Adrenal gland (tissue), 12 donors: ENCODE measurements around the gene GGA1. TPM values are rescaled to one million over a fixed set of nuclear protein-coding genes. Genes with fewer than 3 reads are reported as not detected.

Experiments used
- DNase-seq, 7 donors: peaks; one replicate each; pipeline ENCODE4 v3.0.0-alpha.2; 2019 to 2020
- H3K27ac ChIP-seq, 5 donors: fragments of 200-600 bp; sonication (generic) in 4 of 5; 1 replicate in 3 of 5; 2 replicates in 2 of 5; pipeline versions ENCODE4 v1.5.1 to v1.8.0; 2016 to 2020; ENCODE audit warnings: mild to moderate bottlenecking in 1 of 5
- H3K27me3 ChIP-seq: fragments of 200-600 bp; 2 replicates; pipeline ENCODE4 v1.8.0; 2021
- H3K36me3 ChIP-seq, 2 donors: fragments of 200-600 bp; replicated peaks in 1 of 2; 1 replicate in 1 of 2; 2 replicates in 1 of 2; pipeline versions ENCODE4 v1.5.1 to v1.8.0; 2018 to 2022
- H3K4me1 ChIP-seq, 2 donors: fragments of 200-600 bp; replicated peaks in 1 of 2; 1 replicate in 1 of 2; 2 replicates in 1 of 2; pipeline versions ENCODE4 v1.5.1 to v1.8.0; 2018 to 2021
- H3K4me3 ChIP-seq, 4 donors: fragments of 200-600 bp; sonication (generic) in 3 of 4; one replicate each; pipeline ENCODE4 v1.5.1; 2016 to 2018
- H3K9me3 ChIP-seq, 3 donors: fragments of 200-600 bp; sonication (generic) in 1 of 3; replicated peaks in 1 of 3; 1 replicate in 2 of 3; 2 replicates in 1 of 3; pipeline versions ENCODE4 v1.5.1 to v1.8.0; 2016 to 2021
- POLR2A ChIP-seq, 2 donors: fragments of 450-650 bp; IDR thresholded peaks; one replicate each; pipeline ENCODE4 v1.6.1; 2017; ENCODE audit warnings: antibody characterized with exemption in 2 of 2, mild to moderate bottlenecking in 2 of 2, moderate library complexity in 1 of 2
- WGBS, 4 donors: extraction: QIAGEN DNeasy Blood & Tissue Kit in 2 of 4; methylation state at CpG; one replicate each; pipeline versions ENCODE4 v1.1.5 to v1.1.7; 2013 to 2017; 5-methylcytosine and 5-hydroxymethylcytosine counted together
- intact Hi-C, 2 donors: fragments of 100-400 bp; cut with DNase I; formaldehyde crosslinking; loops; one replicate each; pipeline versions ENCODE4 v1.14.1 to v1.15.0; 2022 to 2023
- polyA plus RNA-seq, 3 donors: library from polyadenylated mRNA; stranded (reverse); fragments of 200-250 nt in 2 of 3; fragments of 350-450 nt in 1 of 3; fragmentation: Illumina TruSeq in 1 of 3; extraction: RNeasy Lipid Tissue Mini Kit (QIAGEN cat#74804) in 1 of 3; gene quantifications; one replicate each; pipeline ENCODE4 v1.2.3, GENCODE V29; 2013 to 2014
- total RNA-seq, 9 donors: library from RNA; depleted of rRNA in 4 of 9; stranded (reverse); fragments of >200 nt in 4 of 9; fragments of 120-200 nt in 1 of 9; fragmentation: NEBNext Ultra II Directional in 1 of 9; extraction: Animal tissue kit (Norgen Biotek cat#: 25700) in 1 of 9; gene quantifications; one replicate each; pipeline versions ENCODE4 v1.1.0 to v1.2.4, GENCODE V29; 2013 to 2023
- TF ChIP-seq, protein P1 (sequence below), 6 experiments: fragments of 450-650 bp in 4 of 6; fragments of 200-600 bp in 2 of 6; sonication (generic) in 1 of 6; IDR thresholded peaks; 1 replicate in 5 of 6; 2 replicates in 1 of 6; pipeline versions ENCODE4 v1.5.1 to v1.8.0; 2016 to 2021; ENCODE audit warnings: antibody characterized with exemption in 6 of 6, mild to moderate bottlenecking in 2 of 6, moderate library complexity in 1 of 6
- donor health status: healthy with polysubstance abuse.
- donor health status: Bipolar disorder and iron deficiency.
- donor health status: DM: yes; HTN: yes; CAD: no.
- donor health status: DM: no; HTN: no; CAD: no.
- donor health status: DM: no; HTN: no; CAD: no.
- donor health status: DM: yes; HTN: yes; CAD: no.

Gene GGA1
- total and polyA plus RNA-seq, 12 donors: 30.6 to 160 (median 65.6) TPM

DNA sequence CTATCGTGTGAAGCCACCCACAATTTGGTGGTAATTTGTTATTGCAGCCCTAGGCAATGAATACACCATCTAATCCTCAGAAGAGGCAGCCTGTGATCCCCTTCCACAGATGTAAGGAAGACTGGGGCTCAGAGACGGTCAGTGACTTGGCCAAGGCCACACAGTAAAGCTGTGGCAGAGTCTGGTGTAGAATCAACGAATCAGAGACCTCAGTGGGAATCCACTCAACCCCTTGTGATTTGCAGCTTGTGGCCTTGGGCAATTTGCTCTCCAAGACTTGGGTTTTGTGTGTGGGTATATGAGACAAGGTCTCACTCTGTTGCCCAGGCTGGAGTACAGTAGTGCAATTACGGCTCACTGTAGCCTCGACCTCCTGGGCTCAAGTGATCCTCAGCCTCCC, 30.6 kb upstream of the GGA1 start:
- Histone ChIP-seq H3K27me3 (no peaks in the 10 kb centered on the region), H3K4me3 (no peak overlapping the region), H3K27ac (no peak overlapping the region), H3K9me3 (no peaks in the 10 kb centered on the region), H3K4me1 (peaks cover 4 to 23% of the 10 kb centered on the region in 2 donors), H3K36me3 (no peaks in the 10 kb centered on the region)
- WGBS, 4 donors: 55 to 71% (median 64%) methylated on average over 4 to 5 of the region's 5 CpGs
- TF ChIP-seq, protein P1, sequence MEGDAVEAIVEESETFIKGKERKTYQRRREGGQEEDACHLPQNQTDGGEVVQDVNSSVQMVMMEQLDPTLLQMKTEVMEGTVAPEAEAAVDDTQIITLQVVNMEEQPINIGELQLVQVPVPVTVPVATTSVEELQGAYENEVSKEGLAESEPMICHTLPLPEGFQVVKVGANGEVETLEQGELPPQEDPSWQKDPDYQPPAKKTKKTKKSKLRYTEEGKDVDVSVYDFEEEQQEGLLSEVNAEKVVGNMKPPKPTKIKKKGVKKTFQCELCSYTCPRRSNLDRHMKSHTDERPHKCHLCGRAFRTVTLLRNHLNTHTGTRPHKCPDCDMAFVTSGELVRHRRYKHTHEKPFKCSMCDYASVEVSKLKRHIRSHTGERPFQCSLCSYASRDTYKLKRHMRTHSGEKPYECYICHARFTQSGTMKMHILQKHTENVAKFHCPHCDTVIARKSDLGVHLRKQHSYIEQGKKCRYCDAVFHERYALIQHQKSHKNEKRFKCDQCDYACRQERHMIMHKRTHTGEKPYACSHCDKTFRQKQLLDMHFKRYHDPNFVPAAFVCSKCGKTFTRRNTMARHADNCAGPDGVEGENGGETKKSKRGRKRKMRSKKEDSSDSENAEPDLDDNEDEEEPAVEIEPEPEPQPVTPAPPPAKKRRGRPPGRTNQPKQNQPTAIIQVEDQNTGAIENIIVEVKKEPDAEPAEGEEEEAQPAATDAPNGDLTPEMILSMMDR (IDR thresholded peaks at IDR 0.05): no peak
- no peak for TF ChIP-seq POLR2A (IDR thresholded peaks at IDR 0.05)
- intact Hi-C loops: no loop called here
- DNase-seq: no peak

DNA sequence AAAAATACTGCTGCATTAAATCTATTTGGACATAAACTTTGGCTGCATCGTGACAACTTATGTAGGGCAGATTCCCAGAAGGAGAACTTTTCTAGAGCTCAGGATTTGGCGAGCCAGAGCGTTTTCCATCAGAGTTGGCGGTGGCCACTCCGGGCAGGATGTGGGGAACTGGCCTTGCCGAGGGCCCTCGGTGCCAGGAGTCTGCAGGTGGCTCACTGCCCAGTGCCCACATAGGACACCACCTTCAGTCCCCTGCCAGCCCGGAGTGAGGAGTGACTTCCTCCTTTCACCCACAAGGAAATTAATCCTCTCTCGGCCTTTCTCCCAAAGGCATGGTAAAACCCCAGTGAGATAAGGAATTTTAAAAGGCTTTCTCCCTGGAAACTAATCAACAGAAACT, 27.1 kb upstream of the GGA1 start:
- WGBS, 4 donors: 11 to 15% (median 12%) methylated on average over 9 of the region's 9 CpGs
- peak; percentile 52 to 79 (median 66) for DNase-seq
- Histone ChIP-seq H3K4me1 (peaks cover 0 to 17% of the 10 kb centered on the region in 2 donors), H3K9me3 (no peaks in the 10 kb centered on the region), H3K27me3 (no peaks in the 10 kb centered on the region), H3K4me3 (no peak overlapping the region), H3K36me3 (no peaks in the 10 kb centered on the region), H3K27ac (peak overlapping the region in 2 of 5 donors; percentile 47 to 55)
- intact Hi-C loops: no loop called here
- TF ChIP-seq, protein P1 (IDR thresholded peaks at IDR 0.05): no peak
- no peak for TF ChIP-seq POLR2A (IDR thresholded peaks at IDR 0.05)

DNA sequence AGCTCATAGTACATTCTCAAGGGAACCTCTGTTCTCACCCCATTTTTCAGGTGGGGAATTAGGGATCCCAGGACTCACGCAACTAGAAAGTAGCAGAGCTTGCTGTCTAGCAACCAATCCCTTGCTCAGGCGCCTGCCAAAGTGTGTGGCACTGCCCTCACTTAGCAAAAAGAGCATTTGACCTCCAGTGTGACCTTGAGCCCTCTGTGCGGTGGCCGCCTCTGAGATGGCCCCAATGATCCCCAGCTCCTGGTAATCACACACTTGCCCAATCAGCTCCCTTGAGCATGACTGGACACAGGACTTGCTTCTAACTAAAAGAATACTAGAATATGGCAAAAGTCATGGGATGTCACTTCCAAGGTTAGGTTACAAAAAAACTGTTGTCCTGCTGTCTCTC, 26.1 kb upstream of the GGA1 start:
- Histone ChIP-seq H3K27ac (no peak overlapping the region), H3K4me3 (no peak overlapping the region), H3K9me3 (no peaks in the 10 kb centered on the region), H3K27me3 (no peaks in the 10 kb centered on the region), H3K36me3 (no peaks in the 10 kb centered on the region), H3K4me1 (peaks cover 0 to 17% of the 10 kb centered on the region in 2 donors)
- 54 to 75% (median 59%) methylated on average over 4 of the region's 4 CpGs for WGBS, 4 donors
- no peak for TF ChIP-seq POLR2A (IDR thresholded peaks at IDR 0.05)
- TF ChIP-seq, protein P1 (IDR thresholded peaks at IDR 0.05): no peak
- no peak for DNase-seq
- intact Hi-C loops: no loop called here

DNA sequence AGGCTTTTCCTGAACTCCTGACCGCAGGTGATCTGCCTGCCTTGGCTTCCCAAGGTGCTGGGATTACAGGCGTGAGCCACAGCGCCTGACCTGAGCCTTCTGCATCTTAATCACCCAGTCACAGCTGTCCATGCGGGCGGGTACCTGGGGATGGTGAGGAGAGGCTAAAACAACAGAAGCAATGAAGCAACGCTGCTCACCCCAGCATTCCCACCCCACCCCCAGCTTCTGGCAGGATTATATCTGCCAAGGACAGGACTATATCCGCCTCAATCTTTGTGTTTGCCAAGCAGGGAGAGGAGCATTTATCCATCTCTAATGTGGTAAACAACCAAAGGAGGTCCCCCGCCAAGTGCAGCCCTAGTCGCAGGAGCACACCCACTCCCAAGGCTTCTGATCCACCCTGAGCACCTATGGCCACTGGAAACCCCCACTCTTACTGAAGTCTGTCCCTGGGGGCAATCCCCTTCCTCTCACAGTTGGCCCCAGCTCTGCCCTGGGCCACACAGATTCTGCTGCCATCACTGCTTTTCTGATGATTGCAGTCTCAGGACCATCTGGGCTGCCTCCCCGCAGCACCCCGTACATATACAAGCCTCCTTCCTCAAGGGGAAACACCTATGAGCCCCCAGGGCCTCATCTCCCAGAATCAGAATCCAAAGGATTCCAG, 20.0 kb upstream of the GGA1 start:
- peak in 5 of 7 donors; percentile 35 to 60 (median 47) for DNase-seq

More for the DNA sequence above, 20.0 kb upstream of the GGA1 start:
- Histone ChIP-seq H3K27ac (peak overlapping the region in 1 of 5 donors; percentile 20), H3K4me1 (peaks cover 0 to 10% of the 10 kb centered on the region in 2 donors), H3K9me3 (no peaks in the 10 kb centered on the region), H3K36me3 (no peaks in the 10 kb centered on the region), H3K4me3 (no peak overlapping the region), H3K27me3 (no peaks in the 10 kb centered on the region)
- 38 to 63% (median 50%) methylated on average over 10 to 11 of the region's 11 CpGs for WGBS, 4 donors
- intact Hi-C loops: no loop called here
- TF ChIP-seq POLR2A (IDR thresholded peaks at IDR 0.05): no peak
- TF ChIP-seq, protein P1 (IDR thresholded peaks at IDR 0.05): no peak
